GM18951 (cell line): ENCODE data around the gene SRSF9.
"Not testable (repeated sequence)": the region's sequence is repeated elsewhere in the genome, so short reads cannot be mapped to it uniquely, and the experiment has no call there.

Source experiments
- POLR2A ChIP-seq: IDR thresholded peaks from 4 replicates; pipeline ENCODE4 v1.6.1; 2011; ENCODE audit warnings: mild to moderate bottlenecking; ENCODE audit not compliant: insufficient read length, insufficient read depth; ENCODE audit errors: extremely low read depth
- in situ Hi-C: fragments of 300-500 bp; cut with MboI; formaldehyde crosslinking; loops from one replicate; pipeline ENCODE4 v1.12.0; 2022; ENCODE audit warnings: low sequenced_read_pairs, mixed read lengths, inconsistent platforms; ENCODE audit not compliant: unreplicated experiment

SRSF9 gene

DNA sequence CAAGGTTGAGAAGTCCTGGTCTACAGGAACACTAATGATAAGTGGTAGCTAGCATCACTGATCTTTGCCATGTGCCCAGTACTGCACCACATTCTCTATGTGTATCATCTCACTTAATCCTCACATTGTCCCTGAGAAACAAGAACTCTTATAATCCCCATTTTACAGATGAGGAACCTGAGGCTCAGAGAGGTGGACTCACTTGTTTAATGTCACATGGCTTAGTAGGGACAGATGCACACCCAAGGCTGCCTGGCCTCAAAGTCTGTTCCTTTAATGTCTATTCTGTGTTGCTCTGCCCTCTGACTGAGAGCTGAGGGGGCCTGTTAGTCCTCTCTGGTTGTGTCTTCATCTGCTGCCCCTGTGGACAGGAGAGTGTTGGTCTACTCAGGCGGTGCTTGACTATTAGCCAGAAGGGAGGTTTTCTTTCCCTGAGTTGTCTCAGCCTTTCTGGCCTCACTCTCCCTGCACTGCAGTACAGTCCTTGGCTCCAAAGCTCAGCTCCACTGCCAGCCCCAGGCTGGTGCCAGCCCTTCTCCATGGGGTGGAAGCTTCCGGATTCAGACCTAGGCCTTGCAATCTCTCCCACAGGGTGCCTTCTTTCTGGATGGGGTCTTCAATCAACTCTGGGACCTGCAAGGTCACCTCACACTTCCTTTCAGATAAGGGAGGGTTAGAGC is 21.4 kb upstream of the SRSF9 start:
- TF ChIP-seq POLR2A: no peak
- in situ Hi-C loops: no loop called here

- in situ Hi-C loops: no loop called here
- TF ChIP-seq POLR2A: no peak
Measured at GRCh38 chr12:120490325-120490724, 20.8 kb upstream of the SRSF9 start.

- no peak for TF ChIP-seq POLR2A
- in situ Hi-C loops: no loop called here
Measured at GRCh38 chr12:120489018-120489417, 19.5 kb upstream of the SRSF9 start.

- no peak for TF ChIP-seq POLR2A
Measured at GRCh38 chr12:120488057-120488640, 18.6 kb upstream of the SRSF9 start.

GRCh38 chr12:120487552-120487951 is 18.0 kb upstream of the SRSF9 start:
- in situ Hi-C loops: not testable (repeated sequence)

More at GRCh38 chr12:120488057-120488640, 18.6 kb upstream of the SRSF9 start:
- in situ Hi-C loops: no loop called here

DNA sequence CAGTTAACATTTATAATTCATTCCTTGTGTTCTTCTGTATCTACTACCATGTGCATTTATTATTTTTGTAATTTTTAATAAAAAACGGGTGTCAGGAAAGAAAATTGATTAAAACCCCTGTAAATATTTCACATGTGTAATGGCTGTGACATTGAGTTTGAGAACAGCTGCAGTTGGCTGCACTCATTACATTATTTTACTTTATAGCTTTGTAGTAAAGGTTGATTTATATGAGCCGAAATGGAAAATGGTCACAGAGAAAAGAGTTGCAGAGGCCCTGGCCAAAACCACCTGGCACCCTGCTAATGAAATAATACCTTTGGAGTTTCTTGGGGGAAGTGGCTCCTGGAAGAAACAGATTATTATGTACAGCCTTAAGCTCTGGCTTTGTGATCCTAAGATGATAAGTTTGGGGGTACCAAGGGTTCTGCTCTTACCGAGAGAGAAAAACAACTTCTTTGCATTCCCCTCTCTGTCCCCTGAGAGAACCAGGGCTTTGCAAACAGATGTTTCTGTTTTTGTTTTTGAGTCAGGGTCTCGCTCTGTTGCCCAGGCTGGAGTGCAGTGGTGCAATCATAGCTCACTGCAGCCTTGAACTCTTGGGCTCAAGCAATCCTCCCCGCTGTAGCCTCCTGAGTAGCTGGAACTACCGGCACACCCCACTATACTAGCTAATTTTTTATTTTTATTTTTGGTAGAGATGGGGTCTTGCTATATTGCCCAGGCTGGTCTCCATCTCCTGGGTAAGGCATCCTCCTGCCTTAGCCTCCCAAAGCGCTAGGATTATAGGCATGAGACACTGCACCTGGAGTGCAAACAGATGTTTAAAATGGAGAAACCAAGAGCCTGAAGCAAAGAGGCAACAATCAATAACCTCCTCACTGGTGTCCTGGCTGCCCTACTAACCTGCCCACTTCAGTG is 16.7 kb upstream of the SRSF9 start:
- in situ Hi-C loops: no loop called here
- TF ChIP-seq POLR2A: no peak

GRCh38 chr12:120483621-120484020 is 14.1 kb upstream of the SRSF9 start:
- in situ Hi-C loops: no loop called here
- TF ChIP-seq POLR2A: no peak

DNA sequence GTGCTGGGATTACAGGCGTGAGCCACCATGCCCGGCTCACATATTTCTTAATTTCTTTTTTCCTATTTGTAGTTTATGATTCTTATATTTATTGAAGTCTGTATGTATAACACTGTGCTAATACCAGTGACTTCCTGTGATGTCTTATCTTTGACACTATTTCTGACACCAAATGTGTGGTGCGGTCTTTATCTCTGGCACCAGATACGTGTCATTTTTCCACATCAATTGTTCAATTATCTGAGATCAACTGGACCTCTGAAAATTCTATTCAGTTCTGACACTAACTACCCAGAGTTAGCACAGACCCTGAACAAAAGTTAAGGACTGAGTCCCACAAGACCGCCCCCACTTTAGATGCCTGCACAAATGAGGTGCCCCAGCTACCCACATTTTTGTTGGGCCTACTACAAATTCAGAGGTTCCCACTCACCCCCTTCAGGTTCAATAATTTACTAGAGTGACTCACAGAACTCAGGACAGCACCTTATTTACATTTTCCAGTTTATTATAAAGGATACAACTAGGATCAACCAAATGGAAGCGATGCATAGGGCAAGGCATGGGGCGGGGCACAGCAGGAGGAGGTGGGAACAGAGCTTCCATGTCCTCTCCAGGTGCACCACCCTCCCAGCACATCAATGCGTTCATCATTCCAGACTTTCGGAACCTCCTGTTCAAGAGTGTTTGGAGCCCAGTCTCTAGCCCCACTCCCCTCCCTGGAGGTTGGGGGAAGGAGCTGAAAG is 11.6 kb upstream of the SRSF9 start:
- in situ Hi-C loops: no loop called here
- TF ChIP-seq POLR2A: no peak

- in situ Hi-C loops: no loop called here
- TF ChIP-seq POLR2A: no peak
Measured at GRCh38 chr12:120480211-120480610, 10.7 kb upstream of the SRSF9 start.

- TF ChIP-seq POLR2A: no peak
- in situ Hi-C loops: no loop called here
Measured at GRCh38 chr12:120479458-120479857, 9.9 kb upstream of the SRSF9 start.

GRCh38 chr12:120475643-120476042 is 6.1 kb upstream of the SRSF9 start:
- no peak for TF ChIP-seq POLR2A
- in situ Hi-C loops: no loop called here

- TF ChIP-seq POLR2A: no peak
- in situ Hi-C loops: no loop called here
Measured at GRCh38 chr12:120474616-120474960, 5.0 kb upstream of the SRSF9 start.
